Suprapubic skin (tissue), 4 donors: ENCODE results near the gene DPM2.

ENCODE experiments used
- CTCF ChIP-seq, 2 donors: fragments of 200-600 bp in 1 of 2; fragments of 450-650 bp in 1 of 2; sonication (generic) in 1 of 2; IDR thresholded peaks; one replicate each; pipeline ENCODE4 v1.5.1; 2016 to 2019; ENCODE audit warnings: antibody characterized with exemption in 2 of 2, mild to moderate bottlenecking in 1 of 2, moderate library complexity in 1 of 2
- EP300 ChIP-seq: sonication (generic); formaldehyde crosslinking; IDR thresholded peaks from one replicate; pipeline ENCODE4 v1.6.1; 2017; ENCODE audit warnings: antibody characterized with exemption
- POLR2A ChIP-seq, 2 donors: fragments of 450-650 bp; IDR thresholded peaks; one replicate each; pipeline ENCODE4 v1.6.1; 2017; ENCODE audit warnings: antibody characterized with exemption in 2 of 2, mild to moderate bottlenecking in 2 of 2, moderate library complexity in 2 of 2
- POLR2AphosphoS5 ChIP-seq, 3 donors: sonication (generic); formaldehyde crosslinking; IDR thresholded peaks; one replicate each; pipeline ENCODE4 v1.6.1; 2017; ENCODE audit warnings: antibody characterized with exemption in 3 of 3

GRCh38 chr9:127924736-127925444, 12.8 kb downstream of the DPM2 start:
- TF ChIP-seq CTCF (IDR thresholded peaks at IDR 0.05), result no peak
- TF ChIP-seq POLR2AphosphoS5 (IDR thresholded peaks at IDR 0.05), result no peak
- TF ChIP-seq EP300, result no peak
- TF ChIP-seq POLR2A (IDR thresholded peaks at IDR 0.05), result no peak
